GM21737 (cell line): ENCODE measurements around the gene SLC30A7.
"Not testable (repeated sequence)": the region's sequence is repeated elsewhere in the genome, so short reads cannot be mapped to it uniquely, and the experiment has no call there.

Experiments used
- ATAC-seq: cut with Tn5 transposase; IDR thresholded peaks from one replicate; pipeline ENCODE4 v1.9.1; 2021; ENCODE audit warnings: mild to moderate bottlenecking, moderate library complexity; ENCODE audit not compliant: unreplicated experiment

Gene SLC30A7, protein sequence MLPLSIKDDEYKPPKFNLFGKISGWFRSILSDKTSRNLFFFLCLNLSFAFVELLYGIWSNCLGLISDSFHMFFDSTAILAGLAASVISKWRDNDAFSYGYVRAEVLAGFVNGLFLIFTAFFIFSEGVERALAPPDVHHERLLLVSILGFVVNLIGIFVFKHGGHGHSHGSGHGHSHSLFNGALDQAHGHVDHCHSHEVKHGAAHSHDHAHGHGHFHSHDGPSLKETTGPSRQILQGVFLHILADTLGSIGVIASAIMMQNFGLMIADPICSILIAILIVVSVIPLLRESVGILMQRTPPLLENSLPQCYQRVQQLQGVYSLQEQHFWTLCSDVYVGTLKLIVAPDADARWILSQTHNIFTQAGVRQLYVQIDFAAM

GRCh38 chr1:100895540-100896480, at the start of gene SLC30A7:
SLC30A7 (plus strand) TSS chr1:100896090; CDS start chr1:100896263, 173 bp downstream.
- ATAC-seq, result peak; percentile 83

- no peak for ATAC-seq
These were observed 48.4 kb upstream of the SLC30A7 start for GRCh38 chr1:100847361-100848082.

DNA sequence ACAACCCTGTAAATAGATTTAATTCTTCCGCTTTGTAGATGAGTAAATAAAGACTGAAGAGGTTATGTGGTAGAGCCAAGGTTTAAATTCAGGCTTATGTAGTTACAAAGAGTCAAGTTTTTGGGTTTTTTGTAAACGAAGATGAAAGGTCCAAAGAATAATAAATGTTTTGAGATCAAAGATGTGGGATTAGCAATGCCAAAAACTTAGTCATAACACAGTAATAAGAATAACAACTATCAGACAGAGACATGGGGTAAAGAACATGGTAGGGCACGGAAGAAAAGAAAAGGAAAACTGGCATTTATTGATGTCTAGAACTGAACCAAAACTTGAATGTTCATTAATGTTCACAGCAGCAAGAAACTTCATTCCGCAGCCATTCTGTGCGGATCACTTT, 44.2 kb upstream of the SLC30A7 start:
- ATAC-seq, result no peak

GRCh38 chr1:100852976-100853375, 42.9 kb upstream of the SLC30A7 start:
- no peak for ATAC-seq

- not testable (repeated sequence) for ATAC-seq
These were observed 40.8 kb upstream of the SLC30A7 start for GRCh38 chr1:100855116-100855515.

- no peak for ATAC-seq
These were observed 35.4 kb upstream of the SLC30A7 start for GRCh38 chr1:100860397-100860991.

- no peak for ATAC-seq
These were observed 34.5 kb upstream of the SLC30A7 start for GRCh38 chr1:100861379-100861778.

DNA sequence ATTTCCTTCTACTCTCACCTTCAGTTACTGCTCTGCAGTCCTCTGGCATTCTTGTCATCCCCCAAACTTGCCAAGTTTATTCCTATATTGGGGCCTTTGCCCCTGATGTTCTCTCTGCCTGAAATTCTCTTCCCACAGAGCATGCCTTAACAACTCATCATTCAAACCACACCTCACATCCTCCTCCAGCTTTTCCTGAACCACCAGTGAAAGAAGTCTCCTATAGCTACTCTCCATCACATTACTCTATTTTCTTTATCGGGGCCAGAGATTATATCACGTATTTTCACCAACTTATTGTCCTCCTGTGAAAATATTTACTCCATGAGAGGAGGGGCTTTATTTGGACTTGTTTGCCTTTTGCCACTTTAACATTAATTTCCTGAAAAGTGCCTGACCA, 33.3 kb upstream of the SLC30A7 start:
- no peak for ATAC-seq

DNA sequence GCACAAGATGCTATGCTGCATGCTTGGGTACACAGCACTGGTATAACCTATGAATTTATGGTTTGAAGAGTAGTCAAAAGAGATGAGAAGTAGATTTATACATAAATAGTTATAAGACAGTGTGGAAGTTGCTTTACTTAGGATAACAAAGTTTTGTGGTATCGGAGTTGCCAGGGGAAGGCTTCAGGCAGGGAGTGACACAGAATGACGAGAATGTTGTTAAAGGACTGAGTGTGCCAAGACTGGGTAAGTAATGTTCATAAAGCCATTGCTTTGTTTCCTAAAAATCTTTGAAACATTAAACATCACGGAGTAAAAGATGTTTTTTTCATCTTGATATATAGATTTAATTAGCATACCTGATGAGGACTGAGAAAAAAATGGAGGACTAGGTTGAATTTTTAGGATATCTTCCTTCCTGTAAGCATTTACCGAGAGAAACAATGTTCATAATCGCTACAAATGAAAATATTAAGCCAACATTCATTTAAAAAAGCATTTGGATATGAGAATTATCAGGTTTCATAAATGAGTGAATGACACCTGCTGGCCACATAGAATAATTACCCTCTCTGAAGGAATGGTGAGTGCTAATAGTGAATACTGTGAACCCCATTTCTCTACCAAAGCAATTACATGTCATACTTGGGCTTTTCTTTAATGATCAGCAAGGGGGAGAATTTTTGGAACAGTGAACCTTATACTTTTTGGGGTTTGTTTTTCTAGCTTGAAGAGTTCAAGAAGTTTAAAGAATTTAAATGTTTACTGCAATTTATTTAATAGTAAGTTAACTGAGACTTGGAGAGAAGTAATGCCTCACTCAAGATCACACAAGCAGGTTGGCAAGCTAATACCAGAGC, 29.6 kb upstream of the SLC30A7 start:
- no peak for ATAC-seq

DNA sequence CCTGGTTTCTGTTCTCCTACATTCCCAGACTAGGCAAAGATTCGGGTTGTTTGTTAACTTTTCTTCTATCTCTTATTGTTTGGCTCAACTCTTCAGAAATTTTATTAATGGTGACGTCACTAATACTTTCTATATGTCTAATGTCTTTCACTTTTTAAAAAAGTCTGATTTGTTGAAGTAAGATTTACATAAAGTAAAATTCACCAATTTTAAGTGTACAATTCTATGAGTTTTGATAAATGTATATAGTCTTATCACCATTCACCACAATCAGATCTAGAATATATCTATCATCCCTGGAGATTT, 29.0 kb upstream of the SLC30A7 start:
- ATAC-seq, result no peak

- no peak for ATAC-seq
These were observed 27.4 kb upstream of the SLC30A7 start for GRCh38 chr1:100868364-100868995.

DNA sequence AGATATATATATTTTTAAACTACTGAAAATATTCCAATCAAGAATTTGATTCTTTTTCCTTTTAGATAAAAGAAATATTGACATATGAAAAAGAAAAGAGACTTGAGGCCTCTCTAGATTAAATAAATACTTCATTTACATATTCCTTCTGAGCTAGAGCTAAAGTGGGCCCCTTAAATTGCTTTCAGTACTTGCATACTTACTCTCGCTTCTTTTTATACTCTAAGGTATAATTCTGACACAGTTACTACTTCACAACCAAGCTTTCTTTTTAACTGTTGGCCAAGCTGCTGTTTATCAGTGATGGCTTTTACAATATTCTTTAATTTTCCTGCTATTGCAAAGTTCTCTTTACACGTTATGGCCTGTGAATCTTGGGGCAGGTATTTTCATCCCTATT, 25.9 kb upstream of the SLC30A7 start:
- no peak for ATAC-seq

- no peak for ATAC-seq
These were observed 21.5 kb upstream of the SLC30A7 start for GRCh38 chr1:100874433-100874832.

DNA sequence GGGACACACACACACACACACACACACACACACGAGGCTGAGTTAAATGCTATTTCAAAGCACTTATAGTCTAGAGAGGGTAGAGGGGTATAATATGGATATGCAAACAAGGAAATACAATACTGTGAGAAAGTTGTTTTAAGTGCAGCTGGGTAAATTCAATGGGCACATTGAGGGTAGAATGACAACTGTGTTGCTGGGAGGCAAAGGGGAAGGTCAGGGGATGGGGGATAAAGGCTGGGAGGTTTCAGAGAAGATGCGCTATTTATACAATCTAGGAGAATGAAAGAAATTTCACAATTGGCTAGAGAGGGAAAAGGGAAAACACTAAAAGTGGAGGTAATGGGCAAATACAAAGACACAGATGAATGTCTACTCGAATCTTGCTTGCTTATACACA, 20.7 kb upstream of the SLC30A7 start:
- no peak for ATAC-seq

- no peak for ATAC-seq
These were observed 19.6 kb upstream of the SLC30A7 start for GRCh38 chr1:100876291-100876690.

DNA sequence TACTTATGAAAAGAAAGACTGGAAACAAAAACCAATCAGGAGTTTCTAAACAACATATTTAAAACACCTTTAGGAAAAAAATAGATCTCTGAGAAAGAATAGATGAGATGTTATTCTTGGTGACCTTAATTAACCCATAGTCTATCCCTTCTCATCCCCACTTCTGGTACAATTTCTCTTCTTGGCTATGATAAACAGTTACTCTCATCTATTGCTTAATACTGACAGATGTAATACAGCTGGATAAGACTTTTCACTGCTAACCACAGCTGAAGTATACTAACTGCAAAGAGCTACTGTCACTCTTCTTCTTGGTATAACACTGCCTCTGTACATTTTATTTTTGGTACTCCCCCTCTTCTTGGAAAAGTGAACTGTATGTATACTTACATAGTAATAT, 16.5 kb upstream of the SLC30A7 start:
- no peak for ATAC-seq

DNA sequence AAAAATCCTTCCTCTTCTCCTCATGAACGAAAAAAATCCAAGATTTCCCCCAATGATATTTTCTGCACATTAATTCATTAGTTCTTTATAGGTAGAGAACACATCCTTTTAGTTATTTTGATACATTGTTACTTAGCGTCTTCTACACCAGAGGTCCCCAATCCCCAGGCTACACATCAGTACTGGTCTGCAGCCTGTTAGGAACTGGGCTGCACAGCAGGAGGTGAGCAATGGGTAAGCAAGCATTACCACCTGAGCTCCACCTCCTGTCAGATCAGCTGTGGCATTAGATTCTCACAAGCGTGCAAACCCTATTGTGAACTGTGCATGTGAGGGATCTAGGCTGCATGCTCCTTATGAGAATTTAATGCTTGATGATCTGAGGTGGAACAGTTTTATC, 14.2 kb upstream of the SLC30A7 start:
- ATAC-seq, result no peak

- ATAC-seq, result no peak
These were observed 13.2 kb upstream of the SLC30A7 start for GRCh38 chr1:100882698-100883097.

DNA sequence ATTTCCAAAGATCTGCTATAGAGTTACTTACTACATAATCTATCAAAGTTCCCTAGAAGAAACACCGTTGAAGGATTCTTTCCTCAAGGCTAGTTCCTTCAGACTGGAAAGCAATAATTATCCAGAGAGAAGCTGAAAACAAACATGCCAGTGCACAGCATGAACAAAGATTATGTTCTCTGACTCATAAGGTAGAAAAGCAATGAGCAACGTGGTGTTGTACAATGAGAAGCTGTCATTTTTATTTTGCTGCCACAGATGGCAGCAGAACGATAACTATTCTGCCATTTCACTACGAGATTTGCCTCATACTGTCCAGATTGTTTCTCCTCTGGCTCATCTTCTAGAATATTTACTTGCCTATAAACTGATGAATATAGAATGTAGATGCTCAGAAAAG, 11.9 kb upstream of the SLC30A7 start:
- no peak for ATAC-seq

DNA sequence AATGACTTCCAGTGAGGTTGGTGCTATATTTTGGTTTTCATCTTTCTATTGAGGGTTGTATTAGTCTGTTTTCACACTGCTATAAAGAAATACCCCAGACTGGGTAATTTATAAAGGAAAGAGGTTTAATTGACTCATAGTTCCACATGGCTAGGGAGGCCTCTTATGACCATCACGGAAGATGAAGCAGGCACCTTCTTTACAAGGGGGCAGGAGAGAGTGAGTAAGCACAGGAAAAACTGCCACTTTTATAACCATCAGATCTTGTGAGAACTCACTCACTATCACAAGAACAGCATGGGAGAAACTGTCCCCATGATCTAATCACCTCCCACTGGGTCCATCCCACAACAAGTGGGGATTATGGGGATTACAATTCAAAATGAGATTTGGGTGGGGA, 6.9 kb upstream of the SLC30A7 start:
- not testable (repeated sequence) for ATAC-seq
